Right lobe of liver (tissue), 4 donors: ENCODE measurements around the gene LRCH1.

ENCODE experiments used
- CTCF ChIP-seq, 4 donors: fragments of 200-600 bp in 3 of 4; fragments of 450-650 bp in 1 of 4; IDR thresholded peaks; one replicate each; pipeline versions ENCODE4 v1.5.1 to v1.8.0; 2016 to 2022; ENCODE audit warnings: antibody characterized with exemption in 4 of 4, mild to moderate bottlenecking in 2 of 4
- POLR2A ChIP-seq: fragments of 450-650 bp; IDR thresholded peaks from one replicate; pipeline ENCODE4 v1.6.1; 2017; ENCODE audit warnings: antibody characterized with exemption, mild to moderate bottlenecking
- donor health status: DM: no; HTN: no; CAD: no.
- donor health status: DM: no; HTN: no; CAD: no.
- donor health status: DM: no; HTN: yes; CAD: no.

GRCh38 chr13:46662690-46663089 is 109.7 kb downstream of the LRCH1 start:
- TF ChIP-seq CTCF (IDR thresholded peaks at IDR 0.05) (no peak), POLR2A (no peak)
